Activated gamma-delta T cell treated with anti-CD3 and anti-CD28 coated beads, Interleukin-2, amount 50 U/mL, for 16 hours (primary cell): ENCODE measurements around the gene LYPD5.
"Not testable (repeated sequence)": the region's sequence is repeated elsewhere in the genome, so short reads cannot be mapped to it uniquely, and the experiment has no call there.

ENCODE experiments used
- DNase-seq: peaks from one replicate; pipeline ENCODE4 v3.0.0-alpha.2; 2020; ENCODE audit warnings: low read depth

The LYPD5 gene

DNA sequence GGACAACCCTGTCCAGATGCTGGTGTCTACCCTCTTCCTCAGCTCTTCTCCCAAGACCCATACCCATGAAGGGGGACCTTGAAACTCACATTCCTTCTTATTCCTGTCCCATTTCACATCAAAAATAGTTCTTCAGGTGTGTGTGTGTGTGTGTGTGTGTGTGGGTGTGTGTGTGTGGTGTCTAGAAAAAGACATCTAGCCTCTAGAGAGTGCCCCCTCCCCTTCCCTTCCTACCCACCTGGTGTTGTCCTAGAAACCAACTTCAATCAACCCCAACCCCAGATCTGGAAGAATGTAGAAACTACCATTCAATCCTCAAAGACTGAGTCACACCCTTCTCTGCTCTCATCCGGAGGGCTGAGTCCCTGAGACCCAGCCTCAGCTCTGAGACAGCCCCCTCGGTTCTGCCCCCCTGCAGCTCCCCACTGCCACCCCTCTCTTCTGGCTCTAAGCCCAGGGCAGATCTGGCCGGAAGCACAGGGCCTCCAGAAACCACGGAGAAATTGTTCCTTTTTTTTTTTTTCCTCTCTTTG lies 25.0 kb downstream of the LYPD5 start:
- no peak for DNase-seq

GRCh38 chr19:43776286-43776685 lies 26.0 kb downstream of the LYPD5 start:
- DNase-seq, result no peak

DNA sequence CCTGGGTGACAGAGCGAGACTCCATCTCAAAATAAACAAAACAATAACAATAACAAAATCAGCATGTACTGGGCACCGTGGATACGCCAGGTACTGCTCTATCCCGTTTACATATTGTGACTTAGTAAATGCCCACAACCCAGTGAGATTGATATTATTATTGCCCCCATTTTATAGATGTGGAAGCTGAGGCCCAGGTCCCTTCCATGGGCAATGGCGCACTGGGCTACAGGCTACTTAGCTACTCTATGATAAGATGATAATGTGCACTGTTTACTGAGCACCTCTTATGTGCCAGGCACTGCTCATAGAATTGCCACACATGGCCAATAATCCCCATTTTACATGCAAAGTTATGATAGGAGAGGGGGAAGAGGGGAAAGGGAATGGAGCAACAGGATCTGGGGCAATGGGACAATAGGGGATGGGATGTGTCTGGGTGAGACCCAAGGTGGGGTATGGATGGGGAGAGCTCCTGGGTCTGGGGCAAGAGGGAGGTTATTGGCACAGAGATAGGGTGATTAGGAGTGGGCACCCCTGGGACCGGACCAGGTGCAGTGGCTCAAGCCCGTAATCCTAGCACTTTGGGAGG lies 26.9 kb downstream of the LYPD5 start:
- DNase-seq, result no peak

DNA sequence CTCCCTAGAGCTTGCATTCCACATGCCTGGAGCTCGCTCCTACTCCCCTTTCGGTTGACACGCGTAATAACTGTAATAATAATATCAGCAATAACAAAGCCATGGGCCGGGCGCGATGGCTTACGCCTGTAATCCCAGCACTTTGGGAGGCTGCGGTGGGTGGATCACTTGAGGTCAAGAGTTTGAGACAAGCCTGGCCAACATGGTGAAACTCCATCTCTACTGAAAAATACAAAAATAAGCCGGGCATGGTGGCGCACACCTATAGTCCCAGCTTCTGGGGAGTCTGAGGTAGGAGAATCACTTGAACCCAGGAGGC lies 27.3 kb downstream of the LYPD5 start:
- not testable (repeated sequence) for DNase-seq

DNA sequence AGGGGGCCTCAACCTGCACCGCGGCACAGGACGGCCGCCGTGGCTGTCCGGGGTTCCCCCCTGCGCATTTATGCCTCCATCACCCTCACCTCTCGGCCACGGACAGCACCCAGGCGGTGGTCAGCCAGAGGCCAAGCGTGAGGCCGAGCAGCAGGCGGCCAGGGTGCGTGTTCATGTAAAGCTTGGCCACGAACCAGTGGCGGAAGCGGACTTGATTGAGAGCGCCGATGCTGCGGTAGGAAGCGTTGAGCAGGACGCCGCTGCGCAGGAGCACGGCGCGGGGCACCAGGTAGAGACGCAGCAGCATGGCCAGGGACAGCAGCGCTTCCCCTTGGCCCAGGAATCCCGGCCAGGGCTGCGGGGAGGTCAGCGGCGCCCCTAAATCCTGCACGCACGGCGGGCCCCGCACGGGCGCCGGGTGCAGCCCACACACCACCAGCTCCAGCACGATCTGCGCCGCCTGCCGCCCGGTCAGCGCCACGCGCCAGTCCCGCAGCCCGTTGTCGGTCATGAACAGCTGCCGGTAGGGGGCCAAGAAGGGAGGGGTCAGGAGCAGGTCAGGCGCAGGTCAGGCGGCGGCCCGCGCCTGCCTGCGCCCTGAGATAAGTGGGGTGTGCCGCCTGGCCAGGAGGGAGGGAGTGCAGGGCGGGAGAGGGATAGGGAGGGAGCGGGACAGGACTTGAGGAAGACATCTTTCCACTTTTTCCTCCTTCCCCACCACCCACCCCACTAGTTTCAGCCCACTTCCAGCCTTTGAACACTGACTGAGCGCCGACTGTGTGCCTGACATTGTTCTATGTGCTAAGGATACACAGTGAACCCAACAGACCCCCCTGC lies 27.9 kb downstream of the LYPD5 start:
- no peak for DNase-seq

- no peak for DNase-seq
Measured at GRCh38 chr19:43773725-43774102, 28.5 kb downstream of the LYPD5 start.

DNA sequence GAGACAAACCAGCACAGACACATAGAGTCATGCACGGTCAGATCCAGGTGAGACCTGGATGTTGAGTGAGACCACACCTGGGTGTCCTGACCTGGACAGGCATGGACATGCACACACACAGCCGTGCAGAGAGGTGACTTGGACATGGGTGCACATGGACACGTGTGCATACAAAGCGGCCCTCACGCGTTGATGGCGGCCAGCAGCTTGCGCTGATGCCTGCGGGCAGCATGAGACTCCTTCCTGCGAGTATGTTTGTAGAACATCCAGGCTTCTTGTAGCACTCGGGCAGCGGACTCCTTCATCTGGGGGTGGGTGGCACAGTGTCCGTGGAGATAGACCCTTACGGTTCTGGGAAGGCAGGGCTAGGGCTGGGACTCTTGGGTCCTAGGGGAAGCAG lies 33.0 kb downstream of the LYPD5 start:
- DNase-seq, result no peak

DNA sequence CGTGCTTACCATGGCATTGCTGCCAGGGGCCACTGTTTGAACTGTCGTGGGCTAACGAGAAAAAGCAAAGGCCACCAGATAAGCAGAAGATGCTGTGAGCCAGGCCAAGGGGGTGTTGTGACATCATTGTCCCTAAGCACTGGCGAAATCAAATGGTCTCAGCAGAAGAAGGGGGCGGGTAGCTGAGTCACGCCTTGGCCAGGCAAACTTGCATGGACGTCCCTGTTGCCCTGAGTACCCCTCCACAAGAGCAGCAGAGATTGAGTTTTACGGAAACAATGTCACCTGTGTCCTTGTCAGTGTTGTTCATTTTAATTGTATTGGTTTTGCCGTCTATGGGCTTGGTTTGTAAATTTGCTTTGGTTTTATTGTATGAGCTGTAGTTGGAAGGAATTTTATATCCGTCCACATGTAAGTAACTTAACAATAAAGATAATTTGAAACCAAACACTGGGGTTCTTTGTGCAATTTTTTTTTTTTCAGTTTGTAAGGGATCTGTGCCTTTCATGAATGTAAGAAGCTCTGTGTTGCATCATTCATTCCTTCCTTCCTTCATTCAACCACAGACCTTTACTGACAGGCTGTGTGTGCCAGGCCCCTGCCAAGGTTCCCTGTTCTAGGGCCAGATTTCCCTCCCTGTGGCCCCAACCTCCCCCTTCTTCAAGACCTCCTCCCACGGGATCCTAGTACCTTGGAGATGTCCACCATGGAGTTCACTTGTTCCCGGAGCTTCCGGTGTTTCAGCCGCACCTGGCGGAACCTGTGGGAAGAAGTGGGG lies 33.8 kb downstream of the LYPD5 start:
- no peak for DNase-seq

- no peak for DNase-seq
Measured at GRCh38 chr19:43767818-43768217, 34.4 kb downstream of the LYPD5 start.

- DNase-seq, result no peak
Measured at GRCh38 chr19:43767316-43767715, 34.9 kb downstream of the LYPD5 start.

DNA sequence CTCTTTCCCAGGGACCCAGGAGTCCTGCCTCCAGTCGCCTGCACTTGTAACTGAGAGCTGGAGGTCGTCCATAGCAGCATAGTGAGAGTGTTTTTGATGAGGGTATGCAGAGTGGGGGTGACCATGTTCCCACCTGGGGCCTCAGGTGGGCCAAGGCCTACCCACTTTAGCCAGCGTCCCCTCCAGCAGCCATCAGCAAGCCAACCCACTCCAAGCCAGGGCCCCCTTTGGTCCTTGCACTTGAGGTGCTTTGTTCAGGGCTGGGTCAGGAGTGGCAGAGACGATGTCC lies 35.5 kb downstream of the LYPD5 start:
- DNase-seq, result no peak

GRCh38 chr19:43765109-43765876 lies 37.0 kb downstream of the LYPD5 start:
- DNase-seq, result peak; percentile 59

GRCh38 chr19:43764684-43765083 lies 37.6 kb downstream of the LYPD5 start:
- not testable (repeated sequence) for DNase-seq

DNA sequence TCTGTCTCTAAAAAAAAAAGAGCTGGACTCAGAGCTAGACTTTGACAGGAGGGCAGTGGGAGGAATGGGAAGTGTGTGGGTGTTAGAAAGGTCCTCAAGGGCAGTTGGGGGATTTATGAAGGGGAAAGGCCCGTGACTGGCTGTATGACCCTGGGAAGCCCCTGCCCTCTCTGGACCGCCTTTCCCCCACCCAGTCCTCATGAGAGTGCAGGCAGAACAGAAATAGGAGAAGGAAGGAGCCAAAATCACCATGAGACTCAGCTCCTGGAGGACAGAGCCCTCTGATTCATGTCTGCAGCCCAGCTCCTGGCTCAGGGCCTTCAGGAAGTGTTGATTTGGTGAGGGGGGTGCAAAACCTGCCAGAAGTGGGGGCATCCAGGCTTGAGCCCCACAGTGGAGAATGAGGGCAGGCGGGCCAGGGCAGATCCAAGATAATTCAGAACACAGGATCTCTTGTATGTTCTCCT lies 38.7 kb downstream of the LYPD5 start:
- no peak for DNase-seq

DNA sequence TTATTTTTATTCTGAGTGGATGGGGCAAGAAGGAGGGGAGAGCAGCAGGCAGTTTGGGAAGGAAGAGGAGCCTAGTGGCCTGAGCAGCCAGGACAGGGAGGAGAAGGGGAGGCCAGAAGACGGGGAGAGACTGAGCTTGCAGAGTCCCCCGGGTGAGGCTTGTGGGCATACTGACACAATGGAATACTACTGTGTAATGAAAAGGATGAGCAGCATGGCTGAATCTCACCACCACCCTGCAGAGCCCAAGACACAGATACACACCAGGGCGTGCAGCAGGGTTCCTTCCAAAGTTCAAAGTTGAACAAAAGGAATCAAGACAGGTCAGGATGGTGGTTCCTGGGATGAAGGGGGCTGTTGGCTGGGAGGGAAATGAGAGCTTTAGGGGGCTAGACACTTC lies 39.4 kb downstream of the LYPD5 start:
- no peak for DNase-seq

DNA sequence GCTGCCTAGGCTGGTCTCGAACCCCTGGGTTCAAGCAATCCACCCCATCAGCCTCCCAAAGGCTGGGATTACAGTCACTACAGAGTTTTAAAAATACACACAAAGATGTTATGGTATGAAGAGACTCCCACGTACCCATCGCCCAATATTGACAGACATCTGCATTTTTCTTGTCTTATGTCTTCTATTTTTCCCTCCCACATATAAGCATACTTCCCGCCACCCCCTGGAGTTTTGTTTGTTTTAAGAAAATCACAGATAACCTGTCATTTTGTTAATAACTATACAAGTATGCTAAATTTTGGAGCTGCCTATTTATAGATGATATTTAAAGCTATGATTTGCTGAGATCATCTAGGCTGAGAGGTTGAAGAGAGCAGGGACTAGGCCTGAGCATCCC lies 41.3 kb downstream of the LYPD5 start:
- DNase-seq, result no peak

- DNase-seq, result no peak
Measured at GRCh38 chr19:43759515-43759914, 42.7 kb downstream of the LYPD5 start.

DNA sequence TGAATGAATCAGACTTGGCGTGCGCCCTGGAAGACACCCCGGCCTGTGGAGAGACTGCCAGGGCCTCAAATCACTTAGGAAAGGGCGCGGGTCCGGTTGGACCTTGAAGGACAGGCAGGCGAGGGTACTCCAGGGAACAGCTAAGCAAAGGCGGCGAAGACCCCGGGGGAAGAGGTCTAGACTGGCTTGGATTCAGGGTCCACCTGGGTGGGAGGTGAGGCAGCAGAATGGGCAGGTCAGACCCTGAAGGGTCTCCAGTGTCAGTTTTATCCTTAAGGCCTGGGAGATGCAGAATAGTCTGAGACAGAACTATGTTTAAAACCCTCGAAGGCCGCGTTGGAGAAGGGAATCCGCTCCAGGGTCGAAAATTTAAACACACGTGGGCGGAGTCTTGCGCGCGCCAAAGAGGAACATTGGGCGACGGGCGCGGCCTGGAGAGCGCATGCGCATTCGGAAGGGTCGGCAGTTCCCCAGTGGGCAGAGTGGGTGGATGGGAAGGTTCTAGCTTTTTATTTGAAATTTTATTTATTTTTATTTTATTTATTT lies 46.9 kb downstream of the LYPD5 start:
- DNase-seq, result peak; percentile 58

DNA sequence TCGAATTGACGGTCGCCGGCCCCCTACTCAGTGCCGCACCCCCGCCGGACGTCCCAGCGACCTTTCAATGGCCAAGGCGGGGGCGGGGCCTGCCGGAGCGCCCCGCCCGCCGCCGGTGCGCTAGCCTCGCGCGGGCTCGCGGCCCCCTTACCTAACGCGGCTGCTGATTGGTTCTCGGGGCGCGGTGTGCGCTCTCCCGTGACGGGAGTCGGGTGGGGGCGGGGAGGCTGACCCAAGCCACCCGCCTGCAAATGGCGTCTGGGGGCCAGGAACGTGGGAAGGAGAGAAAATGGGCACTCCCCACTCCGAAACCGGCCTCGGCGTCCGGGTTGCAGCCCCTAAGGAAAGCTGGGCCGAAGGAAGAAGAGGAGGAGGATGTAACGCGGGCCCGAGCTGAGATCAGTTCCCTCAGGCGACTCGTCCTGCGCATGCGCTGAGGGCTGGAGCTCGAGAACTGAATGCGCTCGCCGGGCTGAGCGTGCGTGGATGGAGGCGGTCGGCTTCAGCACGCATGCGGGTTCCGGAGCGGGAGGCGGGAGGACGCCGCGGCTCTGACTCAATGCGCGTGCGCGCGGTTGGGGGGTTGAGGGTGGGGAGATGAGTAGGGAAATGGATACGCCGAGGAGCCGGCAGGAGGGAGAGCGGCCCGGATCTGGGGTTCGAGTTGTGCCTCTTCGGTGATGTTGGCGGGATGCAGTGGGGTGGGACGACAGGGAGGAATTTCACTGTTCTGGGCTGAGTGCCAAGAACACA lies 47.6 kb downstream of the LYPD5 start, which contains the start of gene SMG9:
TSS of gene SMG9 (minus strand) at position 460 of the 753 bp plus-strand sequence. CDS start 4,221 bp downstream, outside the sequence.
- peak; percentile 96 for DNase-seq

DNA sequence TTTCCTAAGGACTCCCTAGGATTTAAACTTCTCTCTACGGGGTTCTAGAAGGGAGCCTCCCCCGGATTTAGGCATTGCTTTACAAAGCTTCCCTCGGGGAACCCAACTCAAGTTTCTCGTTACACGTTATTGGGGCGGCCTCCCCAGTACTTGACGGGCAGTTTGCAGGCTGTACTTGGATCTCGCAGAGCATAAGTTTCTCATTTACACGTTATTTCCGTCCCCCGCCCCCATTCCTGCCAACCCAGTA lies 48.1 kb downstream of the LYPD5 start:
- DNase-seq, result no peak

DNA sequence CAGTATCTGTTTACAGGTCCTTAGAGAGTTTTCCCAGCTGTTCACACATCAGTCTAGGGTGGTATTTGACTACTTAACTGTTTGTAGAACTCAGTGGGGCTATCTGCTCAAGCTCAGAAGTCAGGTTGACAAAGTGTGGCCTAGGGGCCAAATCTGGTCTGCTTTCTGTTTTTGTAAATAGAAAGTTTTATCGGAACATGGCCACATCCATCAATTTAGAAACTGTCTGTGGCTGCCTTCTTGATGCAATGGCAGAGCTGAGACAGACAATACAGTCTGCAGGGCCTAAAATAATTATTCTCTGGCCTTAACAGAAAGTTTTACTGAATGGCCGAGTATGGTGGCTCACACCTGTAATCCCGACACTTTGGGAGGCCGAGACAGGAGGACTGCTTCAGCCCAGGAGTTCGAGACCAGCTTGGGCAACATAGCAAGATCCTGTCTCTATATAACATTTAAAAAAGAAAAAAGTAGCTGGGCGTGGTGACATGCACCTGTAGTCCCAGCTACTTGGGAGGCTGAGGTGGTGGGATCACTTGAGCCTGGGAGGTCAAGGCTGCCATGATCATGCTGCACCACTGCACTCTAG lies 49.9 kb downstream of the LYPD5 start:
- no peak for DNase-seq
